B cell (primary cell): ENCODE data around the gene ANKRD33B. TPM values are rescaled to one million over a fixed set of nuclear protein-coding genes. Genes with fewer than 3 reads are reported as not detected.

Experiments used
- ATAC-seq: fragments of 200-7000 bp; cut with Tn5 transposase; one replicate; pipeline ENCODE4 v1.10.0; 2021; ENCODE audit warnings: low read depth, mild to moderate bottlenecking, moderate number of reproducible peaks, moderate library complexity
- CTCF ChIA-PET: fragments of 350-600 bp; sonication (Branson Sonifier 250); formaldehyde crosslinking; loops from one replicate; lab custom pipeline; 2021; ENCODE audit warnings: antibody characterized with exemption, inconsistent platforms; lab: Charles Lee
- POLR2A ChIA-PET: fragments of 350-600 bp; sonication (Branson Sonifier 250); formaldehyde crosslinking; loops from one replicate; lab custom pipeline; 2021; ENCODE audit warnings: antibody characterized with exemption; lab: Charles Lee
- DNase-seq: peaks from one replicate; pipeline ENCODE4 v3.0.0; 2013
- H2AFZ ChIP-seq: 2 replicates; pipeline ENCODE4 v1.6.1; 2012; ENCODE audit warnings: mild to moderate bottlenecking, low read depth, low read length; ENCODE audit not compliant: insufficient read depth, poor library complexity, severe bottlenecking
- H3K27ac ChIP-seq, 2 donors: 1 replicate in 1 of 2; 2 replicates in 1 of 2; pipeline ENCODE4 v1.5.1; 2012 to 2013; ENCODE audit warnings: low read length in 2 of 2, mild to moderate bottlenecking in 2 of 2, moderate library complexity in 1 of 2
- H3K27me3 ChIP-seq, 4 experiments: fragments of 200-600 bp in 1 of 4; sonication (generic) in 1 of 4; replicated peaks in 1 of 4; 1 replicate in 2 of 4; 2 replicates in 2 of 4; pipeline versions ENCODE4 v1.6.1 to v1.7.0; 2013 to 2016; ENCODE audit warnings: low read length in 3 of 4, mild to moderate bottlenecking in 2 of 4, mixed read lengths in 1 of 4, moderate library complexity in 1 of 4; ENCODE audit not compliant: insufficient read depth in 4 of 4, control insufficient read depth in 3 of 4; ENCODE audit errors: control extremely low read depth in 1 of 4
- H3K36me3 ChIP-seq, 2 experiments: replicated peaks in 1 of 2; 1 replicate in 1 of 2; 2 replicates in 1 of 2; pipeline versions ENCODE4 v1.6.1 to v1.7.1; 2013; ENCODE audit warnings: low read length in 1 of 2; ENCODE audit not compliant: insufficient read depth in 2 of 2, control insufficient read depth in 1 of 2; ENCODE audit errors: control extremely low read depth in 1 of 2, extremely low read depth in 1 of 2
- H3K4me1 ChIP-seq, 2 donors: fragments of 200-600 bp in 1 of 2; sonication (generic) in 1 of 2; 1 replicate in 1 of 2; 2 replicates in 1 of 2; pipeline versions ENCODE4 v1.5.1 to v1.6.1; 2013 to 2017; ENCODE audit warnings: low read length in 2 of 2; ENCODE audit not compliant: control insufficient read depth in 2 of 2, insufficient read depth in 2 of 2
- H3K4me2 ChIP-seq: replicated peaks from 2 replicates; pipeline ENCODE3; 2012; ENCODE audit warnings: mild to moderate bottlenecking, low read depth, low read length; ENCODE audit not compliant: poor library complexity, severe bottlenecking
- H3K4me3 ChIP-seq, 5 experiments: fragments of 200-600 bp in 1 of 5; sonication (generic) in 1 of 5; 1 replicate in 3 of 5; 2 replicates in 2 of 5; pipeline versions ENCODE4 v1.5.1 to v1.7.0; 2011 to 2016; ENCODE audit warnings: low read length in 4 of 5, mild to moderate bottlenecking in 4 of 5, low read depth in 2 of 5, control low read depth in 1 of 5, moderate library complexity in 1 of 5; ENCODE audit not compliant: insufficient read depth in 1 of 5; ENCODE audit errors: control extremely low read depth in 1 of 5, extremely low read depth in 1 of 5
- H3K79me2 ChIP-seq: fragments of 200-600 bp; sonication (generic); one replicate; pipeline ENCODE4 v1.6.0; 2016; ENCODE audit warnings: low read length; ENCODE audit not compliant: control insufficient read depth, insufficient read depth
- H3K9ac ChIP-seq: fragments of 200-600 bp; sonication (generic); 2 replicates; pipeline ENCODE4 v1.6.1; 2017; ENCODE audit warnings: mild to moderate bottlenecking, low read length, moderate library complexity
- H3K9me3 ChIP-seq, 3 donors: one replicate each; pipeline versions ENCODE4 v1.6.1 to v1.7.1; 2013; ENCODE audit warnings: low read length in 2 of 3; ENCODE audit not compliant: control insufficient read depth in 2 of 3, insufficient read depth in 1 of 3; ENCODE audit errors: control extremely low read depth in 1 of 3
- H4K20me1 ChIP-seq: 2 replicates; pipeline ENCODE4 v1.6.0; 2012; ENCODE audit warnings: mild to moderate bottlenecking, low read length; ENCODE audit not compliant: insufficient read depth, control insufficient read depth, poor library complexity, severe bottlenecking
- H3K27ac Mint-ChIP-seq: one replicate; pipeline ENCODE4 v1.8.0; 2021; ENCODE audit warnings: mixed read lengths
- H3K27me3 Mint-ChIP-seq: one replicate; pipeline ENCODE4 v1.8.0; 2021; ENCODE audit warnings: mixed read lengths
- H3K4me1 Mint-ChIP-seq: one replicate; pipeline ENCODE4 v1.8.0; 2021; ENCODE audit warnings: mixed read lengths
- H3K4me3 Mint-ChIP-seq: one replicate; pipeline ENCODE4 v1.8.0; 2021; ENCODE audit warnings: mixed read lengths
- H3K9me3 Mint-ChIP-seq: one replicate; pipeline ENCODE4 v1.8.0; 2022; ENCODE audit warnings: mixed read lengths; ENCODE audit not compliant: insufficient read depth
- EZH2 ChIP-seq: IDR thresholded peaks from 2 replicates; pipeline ENCODE4 v1.6.1; 2012; ENCODE audit warnings: borderline replicate concordance, low read depth, mild to moderate bottlenecking, moderate library complexity, low read length; ENCODE audit not compliant: insufficient read depth, poor library complexity, severe bottlenecking
- WGBS: methylation state at CpG from one replicate; pipeline ENCODE4 v1.1.5; 2013; ENCODE audit warnings: missing lambda C conversion rate; ENCODE audit not compliant: insufficient coverage; 5-methylcytosine and 5-hydroxymethylcytosine counted together
- intact Hi-C: fragments of 100-400 bp; cut with micrococcal nuclease; formaldehyde crosslinking; loops from one replicate; pipeline ENCODE4 v1.10.0; 2022
- polyA plus RNA-seq: library from polyadenylated mRNA; depleted of rRNA; stranded (reverse); fragments of >200 nt; gene quantifications from 2 replicates; pipeline ENCODE4 v1.2.3, GENCODE V29; 2012
- total RNA-seq, 2 donors: library from RNA; stranded (reverse); fragments of 120-200 nt in 1 of 2; gene quantifications; 1 replicate in 1 of 2; 2 replicates in 1 of 2; pipeline versions ENCODE4 v1.2.3 to v1.2.4, GENCODE V29; 2013 to 2022
- TF ChIP-seq, protein P1 (sequence below): fragments of 200-600 bp; IDR thresholded peaks from one replicate; pipeline ENCODE4 v1.8.0; 2022; ENCODE audit warnings: antibody characterized with exemption, mild to moderate bottlenecking

The ANKRD33B gene
- total and polyA plus RNA-seq, 2 donors (not counting 1 experiment from before 2014, with no cell fraction given) = 2.9 to 23.4 TPM

DNA sequence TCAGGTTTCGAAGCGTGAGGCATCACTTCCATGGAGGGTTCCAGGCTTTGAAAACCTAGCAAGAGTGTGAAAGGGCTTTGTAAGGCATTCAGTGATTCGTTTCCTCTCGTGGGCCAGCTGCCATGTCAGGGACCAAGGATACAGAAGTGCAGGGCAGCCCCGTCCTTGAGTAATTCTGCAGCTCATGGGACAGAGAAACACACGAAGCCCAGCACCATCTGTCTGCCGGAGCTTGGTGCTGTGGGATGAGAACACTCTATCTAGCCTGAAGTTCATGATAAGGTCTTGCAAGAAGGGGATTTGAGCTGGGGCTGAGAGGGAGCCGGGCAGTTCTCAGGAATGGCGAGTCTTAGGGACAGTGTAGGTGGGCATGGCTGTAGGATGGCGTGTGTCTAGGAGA, 55.8 kb downstream of the ANKRD33B start:
- POLR2A ChIA-PET = no interaction called here
- peaks cover 2 to 16% of the 10 kb centered on the region in 2 experiments for H3K36me3 ChIP-seq

DNA sequence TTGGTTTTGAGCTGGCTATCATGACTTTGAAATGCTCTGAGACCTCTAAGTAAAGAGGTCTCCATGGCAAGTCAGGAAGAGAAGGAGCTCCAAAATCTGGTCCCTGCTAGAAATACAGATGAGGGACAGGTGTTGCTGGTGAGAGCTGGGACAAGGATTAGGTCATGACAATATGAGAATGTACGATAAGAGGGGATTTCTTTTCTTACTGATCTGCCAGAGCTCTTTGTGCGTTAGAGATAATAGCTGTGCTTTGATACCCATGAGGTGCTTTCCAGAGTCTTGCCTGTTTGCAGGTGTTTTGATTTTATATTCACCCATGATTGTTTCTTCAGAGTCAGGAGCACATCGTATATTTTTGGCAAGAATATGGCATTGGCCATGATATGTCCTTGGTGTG, 56.5 kb downstream of the ANKRD33B start:
- no peak for TF ChIP-seq EZH2
- TF ChIP-seq, protein P1, sequence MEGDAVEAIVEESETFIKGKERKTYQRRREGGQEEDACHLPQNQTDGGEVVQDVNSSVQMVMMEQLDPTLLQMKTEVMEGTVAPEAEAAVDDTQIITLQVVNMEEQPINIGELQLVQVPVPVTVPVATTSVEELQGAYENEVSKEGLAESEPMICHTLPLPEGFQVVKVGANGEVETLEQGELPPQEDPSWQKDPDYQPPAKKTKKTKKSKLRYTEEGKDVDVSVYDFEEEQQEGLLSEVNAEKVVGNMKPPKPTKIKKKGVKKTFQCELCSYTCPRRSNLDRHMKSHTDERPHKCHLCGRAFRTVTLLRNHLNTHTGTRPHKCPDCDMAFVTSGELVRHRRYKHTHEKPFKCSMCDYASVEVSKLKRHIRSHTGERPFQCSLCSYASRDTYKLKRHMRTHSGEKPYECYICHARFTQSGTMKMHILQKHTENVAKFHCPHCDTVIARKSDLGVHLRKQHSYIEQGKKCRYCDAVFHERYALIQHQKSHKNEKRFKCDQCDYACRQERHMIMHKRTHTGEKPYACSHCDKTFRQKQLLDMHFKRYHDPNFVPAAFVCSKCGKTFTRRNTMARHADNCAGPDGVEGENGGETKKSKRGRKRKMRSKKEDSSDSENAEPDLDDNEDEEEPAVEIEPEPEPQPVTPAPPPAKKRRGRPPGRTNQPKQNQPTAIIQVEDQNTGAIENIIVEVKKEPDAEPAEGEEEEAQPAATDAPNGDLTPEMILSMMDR = no peak
- no peak overlapping the region for H3K4me3 ChIP-seq
- DNase-seq (no peak), ATAC-seq (peak; percentile 14)
- H3K4me1 ChIP-seq = no peaks in the 10 kb centered on the region
- Mint-ChIP-seq H3K9me3 (no peaks in the 10 kb centered on the region), H3K27me3 (no peaks in the 10 kb centered on the region), H3K27ac (peak overlapping the region; percentile 47), H3K4me1 (peaks cover 25% of the 10 kb centered on the region), H3K4me3 (no peak overlapping the region)
- H3K9me3 ChIP-seq = peaks cover 0 to 4% (median 0%) of the 10 kb centered on the region in 3 donors
- H4K20me1 ChIP-seq = peaks cover 19% of the 10 kb centered on the region
- no peak overlapping the region for H3K4me2 ChIP-seq
- no peak overlapping the region for H3K27ac ChIP-seq
- no peak overlapping the region for H2AFZ ChIP-seq
- ChIA-PET POLR2A (no interaction called here), CTCF (interaction anchor here (0.6 to 3.0 kb wide), 5 partner anchors 8 to 167 kb away, joined by 3 to 22 read pairs (median 3); no protein-coding TSS in a partner anchor)
- H3K9ac ChIP-seq = no peak overlapping the region
- intact Hi-C loops = no loop called here
- no peaks in the 10 kb centered on the region for H3K27me3 ChIP-seq
- H3K36me3 ChIP-seq = peaks cover 2 to 16% of the 10 kb centered on the region in 2 experiments
- 38% methylated on average over 3 of the region's 3 CpGs for WGBS
- H3K79me2 ChIP-seq = peaks cover 62% of the 10 kb centered on the region

More for the DNA sequence above, 55.8 kb downstream of the ANKRD33B start:
- ATAC-seq = no peak
- H3K9me3 ChIP-seq = peaks cover 0 to 4% (median 0%) of the 10 kb centered on the region in 3 donors
- no peak for TF ChIP-seq EZH2
- TF ChIP-seq, protein P1 = no peak
- Mint-ChIP-seq H3K4me3 (no peak overlapping the region), H3K27me3 (no peaks in the 10 kb centered on the region), H3K9me3 (no peaks in the 10 kb centered on the region), H3K27ac (peak overlapping the region; percentile 47), H3K4me1 (peaks cover 26% of the 10 kb centered on the region)
- no peaks in the 10 kb centered on the region for H3K27me3 ChIP-seq
- H3K9ac ChIP-seq = no peak overlapping the region
- no peak overlapping the region for H3K4me3 ChIP-seq
- no peak for DNase-seq
- no peak overlapping the region for H2AFZ ChIP-seq
- intact Hi-C loops = no loop called here
- H4K20me1 ChIP-seq = peaks cover 19% of the 10 kb centered on the region
- WGBS = 97% methylated on average over 10 of the region's 10 CpGs
- no peak overlapping the region for H3K27ac ChIP-seq
- no peaks in the 10 kb centered on the region for H3K4me1 ChIP-seq
- H3K4me2 ChIP-seq = no peak overlapping the region
- CTCF ChIA-PET = interaction anchor here (1.2 to 3.0 kb wide), 2 partner anchors 8 to 167 kb away, joined by 3 to 22 read pairs; no protein-coding TSS in a partner anchor
- peaks cover 62% of the 10 kb centered on the region for H3K79me2 ChIP-seq
